Adrenal gland (tissue), 12 donors: ENCODE results near the gene IQGAP3. TPM values are rescaled to one million over a fixed set of nuclear protein-coding genes. Genes with fewer than 3 reads are reported as not detected.

Experiments
- DNase-seq, 7 donors: peaks; one replicate each; pipeline ENCODE4 v3.0.0-alpha.2; 2019 to 2020
- H3K27ac ChIP-seq, 5 donors: fragments of 200-600 bp; sonication (generic) in 4 of 5; 1 replicate in 3 of 5; 2 replicates in 2 of 5; pipeline versions ENCODE4 v1.5.1 to v1.8.0; 2016 to 2020; ENCODE audit warnings: mild to moderate bottlenecking in 1 of 5
- H3K27me3 ChIP-seq: fragments of 200-600 bp; 2 replicates; pipeline ENCODE4 v1.8.0; 2021
- H3K36me3 ChIP-seq, 2 donors: fragments of 200-600 bp; replicated peaks in 1 of 2; 1 replicate in 1 of 2; 2 replicates in 1 of 2; pipeline versions ENCODE4 v1.5.1 to v1.8.0; 2018 to 2022
- H3K4me1 ChIP-seq, 2 donors: fragments of 200-600 bp; replicated peaks in 1 of 2; 1 replicate in 1 of 2; 2 replicates in 1 of 2; pipeline versions ENCODE4 v1.5.1 to v1.8.0; 2018 to 2021
- H3K4me3 ChIP-seq, 4 donors: fragments of 200-600 bp; sonication (generic) in 3 of 4; one replicate each; pipeline ENCODE4 v1.5.1; 2016 to 2018
- H3K9me3 ChIP-seq, 3 donors: fragments of 200-600 bp; sonication (generic) in 1 of 3; replicated peaks in 1 of 3; 1 replicate in 2 of 3; 2 replicates in 1 of 3; pipeline versions ENCODE4 v1.5.1 to v1.8.0; 2016 to 2021
- CTCF ChIP-seq, 6 experiments: fragments of 450-650 bp in 4 of 6; fragments of 200-600 bp in 2 of 6; sonication (generic) in 1 of 6; IDR thresholded peaks; 1 replicate in 5 of 6; 2 replicates in 1 of 6; pipeline versions ENCODE4 v1.5.1 to v1.8.0; 2016 to 2021; ENCODE audit warnings: antibody characterized with exemption in 6 of 6, mild to moderate bottlenecking in 2 of 6, moderate library complexity in 1 of 6
- POLR2A ChIP-seq, 2 donors: fragments of 450-650 bp; IDR thresholded peaks; one replicate each; pipeline ENCODE4 v1.6.1; 2017; ENCODE audit warnings: antibody characterized with exemption in 2 of 2, mild to moderate bottlenecking in 2 of 2, moderate library complexity in 1 of 2
- WGBS, 4 donors: extraction: QIAGEN DNeasy Blood & Tissue Kit in 2 of 4; methylation state at CpG; one replicate each; pipeline versions ENCODE4 v1.1.5 to v1.1.7; 2013 to 2017; 5-methylcytosine and 5-hydroxymethylcytosine counted together
- intact Hi-C, 2 donors: fragments of 100-400 bp; cut with DNase I; formaldehyde crosslinking; loops; one replicate each; pipeline versions ENCODE4 v1.14.1 to v1.15.0; 2022 to 2023
- polyA plus RNA-seq, 3 donors: library from polyadenylated mRNA; stranded (reverse); fragments of 200-250 nt in 2 of 3; fragments of 350-450 nt in 1 of 3; fragmentation: Illumina TruSeq in 1 of 3; extraction: RNeasy Lipid Tissue Mini Kit (QIAGEN cat#74804) in 1 of 3; gene quantifications; one replicate each; pipeline ENCODE4 v1.2.3, GENCODE V29; 2013 to 2014
- total RNA-seq, 9 donors: library from RNA; depleted of rRNA in 4 of 9; stranded (reverse); fragments of >200 nt in 4 of 9; fragments of 120-200 nt in 1 of 9; fragmentation: NEBNext Ultra II Directional in 1 of 9; extraction: Animal tissue kit (Norgen Biotek cat#: 25700) in 1 of 9; gene quantifications; one replicate each; pipeline versions ENCODE4 v1.1.0 to v1.2.4, GENCODE V29; 2013 to 2023
- donor health status: healthy with polysubstance abuse.
- donor health status: Bipolar disorder and iron deficiency.
- donor health status: DM: yes; HTN: yes; CAD: no.
- donor health status: DM: no; HTN: no; CAD: no.
- donor health status: DM: no; HTN: no; CAD: no.
- donor health status: DM: yes; HTN: yes; CAD: no.

The IQGAP3 gene
- total and polyA plus RNA-seq, 12 donors: 0.16 to 5.3 (median 0.80) TPM

- H3K4me3 ChIP-seq: no peak overlapping the region
- intact Hi-C loops: no loop called here
- no peak for DNase-seq
- H3K4me1 ChIP-seq: no peaks in the 10 kb centered on the region
- no peak overlapping the region for H3K27ac ChIP-seq
- TF ChIP-seq POLR2A (IDR thresholded peaks at IDR 0.05): no peak
- TF ChIP-seq CTCF (IDR thresholded peaks at IDR 0.05): no peak
- no peaks in the 10 kb centered on the region for H3K9me3 ChIP-seq
- 75 to 79% (median 78%) methylated on average over 5 of the region's 5 CpGs for WGBS, 4 donors
- H3K27me3 ChIP-seq: no peaks in the 10 kb centered on the region
- no peaks in the 10 kb centered on the region for H3K36me3 ChIP-seq
Measured at GRCh38 chr1:156552518-156552917, 19.8 kb downstream of the IQGAP3 start.

- DNase-seq: peak in 5 of 7 donors; percentile 26 to 70 (median 53)
- intact Hi-C loops: no loop called here
- WGBS, 4 donors: 35 to 66% (median 54%) methylated on average over 6 of the region's 6 CpGs
Measured at GRCh38 chr1:156551869-156552268, 20.5 kb downstream of the IQGAP3 start.

GRCh38 chr1:156551066-156551643 is 21.2 kb downstream of the IQGAP3 start:
- intact Hi-C loops: no loop called here

More at GRCh38 chr1:156551869-156552268, 20.5 kb downstream of the IQGAP3 start:
- no peaks in the 10 kb centered on the region for H3K4me1 ChIP-seq
- TF ChIP-seq POLR2A (IDR thresholded peaks at IDR 0.05) (no peak), CTCF (IDR thresholded peaks at IDR 0.05) (no peak)
- no peaks in the 10 kb centered on the region for H3K9me3 ChIP-seq
- no peaks in the 10 kb centered on the region for H3K27me3 ChIP-seq
- no peaks in the 10 kb centered on the region for H3K36me3 ChIP-seq
- H3K4me3 ChIP-seq: no peak overlapping the region
- H3K27ac ChIP-seq: no peak overlapping the region

GRCh38 chr1:156550346-156550745 is 22.0 kb downstream of the IQGAP3 start:
- Histone ChIP-seq H3K4me1 (no peaks in the 10 kb centered on the region), H3K36me3 (no peaks in the 10 kb centered on the region), H3K27ac (no peak overlapping the region), H3K4me3 (no peak overlapping the region), H3K27me3 (no peaks in the 10 kb centered on the region), H3K9me3 (no peaks in the 10 kb centered on the region)
- intact Hi-C loops: no loop called here
- no peak for DNase-seq
- no peak for TF ChIP-seq CTCF (IDR thresholded peaks at IDR 0.05)
- no peak for TF ChIP-seq POLR2A (IDR thresholded peaks at IDR 0.05)
- 78 to 100% (median 84%) methylated on average over 3 to 5 of the region's 5 CpGs for WGBS, 4 donors

More at GRCh38 chr1:156551066-156551643, 21.2 kb downstream of the IQGAP3 start:
- Histone ChIP-seq H3K27me3 (no peaks in the 10 kb centered on the region), H3K36me3 (no peaks in the 10 kb centered on the region), H3K4me3 (no peak overlapping the region), H3K9me3 (no peaks in the 10 kb centered on the region), H3K4me1 (no peaks in the 10 kb centered on the region), H3K27ac (no peak overlapping the region)
- DNase-seq: no peak
- 81 to 87% (median 85%) methylated on average over 3 of the region's 3 CpGs for WGBS, 4 donors
- TF ChIP-seq POLR2A (IDR thresholded peaks at IDR 0.05) (no peak), CTCF (IDR thresholded peaks at IDR 0.05) (no peak)
